ENCODE data around the gene PDZK1. TPM values are rescaled to one million over a fixed set of nuclear protein-coding genes. Genes with fewer than 3 reads are reported as not detected.

PDZK1 gene
- total RNA-seq, 1 experiment from 2014 or later: 0.52 TPM

Other genes starting within 250 kb of the PDZK1 start
- 31.3 and 32.4 TPM in 2 replicates for gene GPR89A, start 99.4 kb downstream of the PDZK1 start, total RNA-seq (2021)
- gene CD160, start 12.1 kb upstream of the PDZK1 start, total RNA-seq (2021): not detected in 2 replicates
- 15.3 and 18.0 TPM in 2 replicates for gene RNF115, start 116.7 kb upstream of the PDZK1 start, total RNA-seq (2021)
- 49.6 and 50.3 TPM in 2 replicates for gene POLR3C, start 116.8 kb upstream of the PDZK1 start, total RNA-seq (2021)
- gene NUDT17, start 138.3 kb upstream of the PDZK1 start, total RNA-seq (2021): 3.4 and 6.6 TPM in 2 replicates
- gene PIAS3, start 151.7 kb upstream of the PDZK1 start, total RNA-seq (2021): 41.8 and 47.0 TPM in 2 replicates
- gene ANKRD35, start 178.5 kb upstream of the PDZK1 start, total RNA-seq (2021): not detected in 2 replicates
- 1.1 and 1.2 TPM in 2 replicates for gene ITGA10, start 202.7 kb upstream of the PDZK1 start, total RNA-seq (2021)
- gene PEX11B, start 211.3 kb upstream of the PDZK1 start, total RNA-seq (2021): 22.1 and 22.4 TPM in 2 replicates
- gene RBM8A, start 220.1 kb upstream of the PDZK1 start, total RNA-seq (2021): 255 and 276 TPM in 2 replicates